ENCODE results near the gene ANKRD40CL. TPM values are rescaled to one million over a fixed set of nuclear protein-coding genes. Genes with fewer than 3 reads are reported as not detected.

Gene ANKRD40CL
- total RNA-seq, 1 experiment from 2014 or later, result not detected

GRCh38 chr17:50768346-50768761 lies 1.0 kb upstream of the ANKRD40CL start:
- Histone ChIP-seq H2BK5ac (ENCODE audit: insufficient read length, low read length) (no peak overlapping the region), H3K4me1 (ENCODE audit: insufficient read depth, low read length) (peaks cover 4% of the 10 kb centered on the region; the same call in 1 of the 2 replicates), H4K91ac (ENCODE audit: insufficient read length, low read depth, low read length) (no peak overlapping the region), H3K27me3 (ENCODE audit: insufficient read depth, low read length) (no peaks in the 10 kb centered on the region), H2BK20ac (ENCODE audit: low read depth, low read length, poor library complexity, severe bottlenecking) (no peak overlapping the region), H3K9ac (ENCODE audit: extremely low read depth, insufficient read length, low read length) (no peak overlapping the region), H2AK5ac (ENCODE audit: insufficient read length, low read length) (no peak overlapping the region), H3T11ph (ENCODE audit: low read length) (no peak overlapping the region), H3K27ac (ENCODE audit: insufficient read length, low read depth, low read length) (no peak overlapping the region), H3K79me2 (ENCODE audit: insufficient read depth, low read length) (no peaks in the 10 kb centered on the region), H3K9me3 (ENCODE audit: control insufficient read depth, low read depth, low read length) (no peaks in the 10 kb centered on the region), H3K56ac (ENCODE audit: insufficient read length, low read depth, low read length) (no peak overlapping the region), H3K4ac (ENCODE audit: low read depth, low read length) (no peak overlapping the region), H3K79me1 (ENCODE audit: insufficient read depth, low read depth, low read length, poor library complexity, severe bottlenecking) (no peaks in the 10 kb centered on the region), H2BK12ac (ENCODE audit: insufficient read length, low read depth, low read length) (no peak overlapping the region), H2BK120ac (ENCODE audit: low read depth, low read length, poor library complexity, severe bottlenecking) (no peak overlapping the region), H3K23me2 (ENCODE audit: insufficient read length, low read depth, low read length, poor library complexity, severe bottlenecking) (no peaks in the 10 kb centered on the region), H4K20me1 (ENCODE audit: control insufficient read depth, insufficient read depth, insufficient read length) (no peaks in the 10 kb centered on the region), H2AFZ (ENCODE audit: low read length) (no peak overlapping the region), H2BK15ac (ENCODE audit: low read depth, low read length) (no peak overlapping the region), H4K5ac (ENCODE audit: insufficient read length, low read depth, low read length) (no peak overlapping the region), H3K23ac (ENCODE audit: insufficient read length, low read depth, low read length) (no peak overlapping the region), H4K8ac (replicated peaks; ENCODE audit: insufficient read length, low read depth, low read length) (no peak overlapping the region), H3K14ac (ENCODE audit: insufficient read depth, low read length) (no peak overlapping the region), H3K18ac (ENCODE audit: insufficient read length, low read depth, low read length) (no peak overlapping the region), H3K4me2 (ENCODE audit: insufficient read depth, insufficient read length, low read length) (no peak overlapping the region)
- no peaks in the 10 kb centered on the region for H3K36me3 Mint-ChIP-seq (ENCODE audit: insufficient read depth in 1 of 3, low read depth in 3 of 3)
- H3K9me3 Mint-ChIP-seq, result no peaks in the 10 kb centered on the region
- H3K27ac Mint-ChIP-seq, result no peak overlapping the region
- H3K4me1 Mint-ChIP-seq, result peaks cover 13 to 19% of the 10 kb centered on the region in 2 experiments
- no peaks in the 10 kb centered on the region for H3K27me3 Mint-ChIP-seq (ENCODE audit: low read depth)
- 100% methylated on average over 1 of the region's 7 CpGs for WGBS (ENCODE audit: extremely low coverage, insufficient read length, low lambda C conversion rate)
- H3K4me3 Mint-ChIP-seq, result no peak overlapping the region
- DNase-seq, result peak; percentile 50
- no peak for TF ChIP-seq CTCF (conservative IDR thresholded peaks at IDR 0.05)

All from H9 (cell line).